ENCODE results near the gene ACAP2.
A peak's percentile ranks its signal among the peaks of the same experiment; 100 is the strongest.
"Not testable (repeated sequence)": the region's sequence is repeated elsewhere in the genome, so short reads cannot be mapped to it uniquely, and the experiment has no call there.

Gene ACAP2

DNA sequence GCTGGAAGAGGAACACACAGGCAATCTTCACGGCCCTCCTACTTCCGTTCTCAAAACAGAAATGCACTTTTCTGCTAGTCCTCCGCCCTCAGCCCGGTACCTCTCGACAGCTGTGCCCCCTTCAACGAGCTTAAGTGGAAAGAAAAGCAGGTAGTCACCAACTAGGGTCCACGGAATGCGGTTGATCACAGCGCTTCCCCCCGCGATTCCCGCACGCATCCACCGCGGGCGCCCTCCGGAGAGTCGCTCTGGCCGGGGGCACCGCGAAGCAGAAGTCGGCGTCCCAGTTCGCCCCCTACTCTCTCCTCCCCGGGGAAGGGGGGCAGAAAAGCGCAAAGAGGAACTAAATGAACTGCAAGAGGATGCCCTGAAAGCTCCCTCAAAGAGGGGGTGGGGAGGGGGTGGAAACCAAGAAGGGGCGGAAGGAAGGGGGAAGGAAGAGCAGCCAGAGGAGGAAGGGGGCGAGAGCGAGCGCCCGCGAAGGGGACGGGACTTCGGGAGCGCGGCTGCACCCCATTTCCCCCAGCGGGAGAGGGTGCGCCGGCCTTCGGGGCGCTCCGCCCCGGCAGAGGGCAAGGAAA is 738 bp downstream of the ACAP2 start:
- peak; percentile 35 for DNase-seq

DNA sequence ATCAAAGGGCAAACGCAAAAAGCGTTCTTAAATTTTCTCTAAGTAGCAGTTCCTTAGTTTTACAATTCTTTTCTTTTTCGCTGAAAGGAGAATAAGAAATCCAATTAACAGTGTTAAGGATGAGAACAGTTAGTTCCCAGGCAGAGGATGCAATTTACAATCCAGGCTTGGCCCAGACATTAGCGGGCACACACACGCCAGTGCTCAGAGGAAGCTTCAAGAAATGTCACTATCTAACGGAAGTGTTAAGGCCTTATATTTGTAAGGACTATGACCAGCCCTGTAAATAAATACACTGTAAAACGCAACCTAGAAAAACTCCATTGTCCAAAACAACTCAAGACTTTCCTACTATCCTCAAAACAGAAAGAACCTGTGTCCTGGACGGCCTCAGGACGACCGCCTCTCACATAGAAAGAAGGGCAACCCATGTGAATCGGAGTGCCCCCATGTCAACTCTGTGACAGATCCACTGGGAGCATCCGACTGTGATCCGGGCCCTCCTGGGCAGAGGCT is 1.3 kb downstream of the ACAP2 start:
- no peak for DNase-seq

DNA sequence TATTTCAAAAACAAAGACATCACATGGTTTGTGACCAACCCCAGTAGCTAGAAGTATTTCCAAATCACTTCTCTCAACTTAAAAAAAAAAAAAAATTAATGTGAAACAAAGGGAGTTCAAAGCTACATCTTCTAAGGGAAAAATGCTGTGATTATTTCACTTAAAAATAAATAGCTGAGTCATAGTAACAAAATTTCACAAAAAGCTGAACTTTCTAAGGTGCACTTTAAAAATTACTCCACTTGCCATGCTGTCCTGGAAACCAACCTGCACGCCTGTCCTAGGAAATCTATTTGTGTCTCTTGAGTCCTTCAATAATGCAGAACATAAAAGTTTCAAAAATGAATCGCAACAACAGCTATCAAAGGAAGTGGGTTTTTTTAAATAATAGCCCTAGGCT is 1.8 kb downstream of the ACAP2 start:
- DNase-seq: no peak

DNA sequence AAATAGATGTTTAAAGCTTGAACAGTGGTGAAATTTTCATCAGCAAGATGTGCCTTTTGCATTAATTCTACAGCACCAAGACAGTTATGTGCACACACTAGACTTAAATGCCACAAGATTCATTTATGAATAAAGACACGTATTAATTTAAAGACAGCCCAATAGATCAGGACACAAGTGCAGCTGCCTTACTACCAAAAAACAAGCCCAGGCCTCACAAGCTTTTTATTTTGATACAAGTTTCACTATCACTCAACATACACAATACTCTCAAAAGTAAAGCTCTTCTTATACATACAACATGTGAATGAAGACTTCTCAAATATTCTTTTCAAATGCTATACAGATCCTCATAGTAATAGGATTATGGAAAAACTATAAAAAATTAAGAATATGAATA is 2.4 kb downstream of the ACAP2 start:
- DNase-seq: no peak

DNA sequence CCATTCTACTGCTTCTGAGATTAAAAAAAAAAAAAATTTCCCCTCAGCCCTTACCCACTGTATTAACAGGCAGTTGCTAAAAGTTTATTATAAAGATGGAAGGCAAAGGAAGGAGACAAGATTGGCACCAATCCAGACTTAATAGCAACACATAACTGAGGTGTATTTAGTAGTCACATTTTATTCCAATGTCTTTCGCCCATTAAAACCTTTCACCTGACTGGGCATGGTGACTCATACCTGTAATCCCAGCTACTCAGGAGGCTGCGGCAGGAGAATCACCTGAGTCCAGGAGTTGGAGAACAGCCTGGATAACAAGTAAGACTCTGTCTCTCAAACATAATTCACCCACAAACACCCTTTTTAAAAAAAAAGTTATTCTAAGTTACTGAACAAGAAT is 4.4 kb downstream of the ACAP2 start:
- DNase-seq: no peak

DNA sequence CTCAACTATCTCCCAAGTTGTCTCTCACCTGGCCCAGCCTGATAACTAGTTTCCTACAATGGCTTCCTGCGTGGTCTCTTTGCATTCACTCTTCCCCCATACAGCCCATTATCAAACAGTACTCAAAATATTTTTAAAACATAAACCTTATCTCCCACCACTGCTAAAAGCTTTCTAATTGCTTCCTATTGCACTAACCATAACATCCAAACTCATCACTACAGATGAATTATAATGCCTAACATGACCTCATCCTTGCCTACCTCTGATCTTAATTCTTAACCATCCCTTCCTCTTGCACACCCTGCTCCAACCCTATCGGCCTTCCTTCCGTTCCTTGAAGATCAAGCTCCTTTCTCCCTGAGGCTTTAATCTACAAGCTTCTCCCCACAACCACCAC is 17.0 kb downstream of the ACAP2 start:
- no peak for DNase-seq

DNA sequence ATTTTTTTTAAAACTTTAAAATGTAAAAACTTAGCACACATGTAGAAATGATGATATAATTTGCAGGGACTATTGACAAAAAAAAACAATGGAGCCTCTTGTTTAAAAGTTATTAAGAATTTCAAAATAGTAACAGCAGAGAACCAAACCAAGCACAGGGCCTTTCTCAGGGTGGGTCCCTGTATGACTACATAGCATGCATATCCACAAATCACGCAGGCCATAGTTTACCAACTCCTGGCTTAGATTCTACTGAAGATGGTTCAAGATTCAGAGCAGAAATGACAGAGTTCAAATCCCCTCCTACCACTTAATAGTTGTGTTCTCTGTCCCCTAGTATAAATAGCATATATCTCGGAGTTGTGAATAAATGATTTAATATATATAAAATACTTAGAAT is 19.0 kb downstream of the ACAP2 start:
- DNase-seq: no peak

DNA sequence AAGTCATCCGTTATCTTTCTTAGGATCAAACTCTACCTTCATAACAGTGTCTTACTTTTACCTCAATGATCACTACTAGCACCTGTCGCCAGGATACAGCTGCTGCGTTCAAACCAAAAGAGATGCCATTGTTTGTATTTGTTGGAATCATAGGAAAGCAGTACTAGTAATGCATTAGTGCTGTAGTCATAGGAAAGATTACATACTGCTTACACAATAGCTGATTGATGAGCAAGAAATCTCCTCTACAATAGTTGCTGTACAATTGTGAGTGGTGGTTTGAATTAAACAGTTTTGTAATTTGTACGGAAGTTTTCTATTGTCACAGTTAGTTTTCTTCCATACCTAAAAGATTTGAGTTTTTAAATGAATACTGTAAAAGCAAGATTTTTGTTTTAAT is 21.4 kb downstream of the ACAP2 start:
- DNase-seq: no peak

DNA sequence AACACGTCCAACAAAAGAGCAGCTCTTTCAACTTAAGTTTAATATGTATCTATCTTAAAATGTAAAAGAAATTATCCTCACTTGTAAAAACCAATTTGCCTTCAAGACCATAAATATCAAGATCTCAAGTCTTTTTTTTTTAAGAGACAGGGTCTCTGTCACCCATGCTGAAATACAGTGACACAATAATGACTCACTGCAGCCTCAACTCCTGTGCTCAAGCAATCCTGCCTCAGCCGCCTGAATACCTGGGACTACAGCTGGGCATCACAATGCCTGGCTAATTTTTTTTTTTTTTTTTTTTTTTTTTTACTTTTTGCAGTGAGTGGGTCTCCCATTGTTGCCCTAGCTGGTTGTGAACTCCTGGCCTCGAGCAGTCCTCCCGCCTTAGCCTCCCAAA is 26.0 kb downstream of the ACAP2 start:
- DNase-seq: no peak

DNA sequence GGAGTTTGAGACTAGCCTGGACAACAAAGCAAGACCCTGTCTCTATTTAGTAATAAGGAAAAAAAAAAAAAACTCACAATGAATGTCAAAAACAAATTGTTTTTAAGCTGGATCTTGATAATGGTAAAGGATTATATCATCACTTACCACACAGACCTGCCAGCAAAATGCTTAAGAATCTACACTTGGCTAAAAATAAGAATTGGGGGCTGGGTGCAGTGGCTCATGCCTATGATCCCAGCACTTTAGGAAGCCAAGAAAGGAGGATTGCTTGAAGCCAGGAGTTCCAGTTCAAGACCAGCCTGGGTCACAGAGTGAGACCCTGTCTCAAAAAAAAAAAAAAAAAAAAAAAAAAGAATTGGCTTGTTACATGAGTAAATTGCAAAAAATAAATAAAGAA is 31.0 kb downstream of the ACAP2 start:
- no peak for DNase-seq

DNA sequence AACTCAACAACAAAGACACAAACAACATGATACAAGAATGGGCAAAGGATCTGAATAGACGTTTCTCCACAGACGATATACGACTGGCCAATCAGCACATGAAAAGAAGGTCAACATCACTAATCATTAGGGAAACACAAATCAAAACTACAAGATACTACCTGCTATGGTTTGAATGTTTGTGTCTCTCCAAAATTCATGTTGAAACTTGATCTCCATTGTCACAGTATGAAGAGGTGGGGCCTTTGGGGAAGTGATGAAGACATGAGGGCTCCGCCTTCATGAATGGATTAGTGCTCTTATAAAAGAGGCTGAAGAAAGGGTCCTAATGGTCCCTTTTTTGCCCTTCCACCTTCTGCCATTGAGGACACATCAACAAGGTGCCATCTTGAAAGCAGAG is 32.3 kb downstream of the ACAP2 start:
- DNase-seq: no peak

DNA sequence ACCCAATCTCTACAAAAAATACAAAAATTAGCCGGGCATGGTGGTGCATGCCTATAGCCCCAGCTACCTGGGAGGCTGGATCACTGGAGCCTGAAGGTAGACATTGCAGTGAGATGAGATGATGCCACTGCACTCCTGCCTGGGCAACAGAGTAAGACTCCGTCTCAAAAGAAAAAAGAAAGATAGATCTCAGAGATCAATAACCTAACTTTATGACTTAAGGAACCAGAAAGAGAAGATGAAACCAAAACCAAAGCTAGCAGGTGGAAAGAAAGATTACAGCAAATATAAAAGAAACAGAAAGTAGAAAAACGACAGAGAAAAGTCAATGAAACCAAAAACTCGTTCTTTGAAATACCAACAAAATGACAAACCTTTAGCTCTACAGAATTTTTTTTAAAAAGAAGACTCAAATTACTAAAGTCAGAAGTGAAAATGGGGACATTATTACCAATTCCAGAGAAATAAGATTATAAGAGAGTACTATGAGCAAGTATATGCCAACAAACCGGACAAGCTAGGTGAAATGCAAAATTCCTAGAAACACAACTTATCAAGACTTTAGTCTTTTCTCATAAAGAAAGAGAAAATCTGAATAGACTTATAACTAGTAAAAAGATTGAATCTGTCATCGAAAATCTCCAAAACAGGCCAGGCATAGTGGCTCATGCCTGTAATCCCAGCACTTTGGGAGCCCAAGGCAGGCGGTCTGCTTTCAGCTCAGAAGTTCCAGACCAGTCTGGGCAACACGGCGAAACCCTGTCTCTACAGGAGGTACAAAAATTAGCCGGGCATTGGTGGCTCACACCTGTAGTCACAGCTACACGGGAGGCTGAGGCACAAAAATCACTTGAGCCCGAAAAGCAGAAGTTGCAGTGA is 35.0 kb downstream of the ACAP2 start:
- no peak for DNase-seq

DNA sequence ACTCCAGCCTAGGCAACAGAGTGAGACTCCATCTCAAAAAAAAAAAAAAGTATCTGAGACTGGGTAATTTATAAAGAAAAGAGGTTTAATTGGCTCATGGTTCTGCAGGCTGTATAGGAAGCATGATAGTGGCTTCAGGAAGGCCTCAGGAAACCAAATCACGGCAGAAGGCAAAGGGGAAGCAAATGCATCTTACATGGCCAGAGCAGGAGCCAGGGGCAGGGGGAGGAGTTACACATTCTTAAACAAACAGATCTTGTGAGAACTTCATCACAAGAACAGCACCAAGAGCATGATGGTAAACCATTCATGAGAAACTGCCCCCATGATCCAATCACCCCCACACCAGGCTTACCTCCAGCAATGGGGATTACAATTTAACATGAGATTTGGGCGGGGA is 37.2 kb downstream of the ACAP2 start:
- DNase-seq: no peak

DNA sequence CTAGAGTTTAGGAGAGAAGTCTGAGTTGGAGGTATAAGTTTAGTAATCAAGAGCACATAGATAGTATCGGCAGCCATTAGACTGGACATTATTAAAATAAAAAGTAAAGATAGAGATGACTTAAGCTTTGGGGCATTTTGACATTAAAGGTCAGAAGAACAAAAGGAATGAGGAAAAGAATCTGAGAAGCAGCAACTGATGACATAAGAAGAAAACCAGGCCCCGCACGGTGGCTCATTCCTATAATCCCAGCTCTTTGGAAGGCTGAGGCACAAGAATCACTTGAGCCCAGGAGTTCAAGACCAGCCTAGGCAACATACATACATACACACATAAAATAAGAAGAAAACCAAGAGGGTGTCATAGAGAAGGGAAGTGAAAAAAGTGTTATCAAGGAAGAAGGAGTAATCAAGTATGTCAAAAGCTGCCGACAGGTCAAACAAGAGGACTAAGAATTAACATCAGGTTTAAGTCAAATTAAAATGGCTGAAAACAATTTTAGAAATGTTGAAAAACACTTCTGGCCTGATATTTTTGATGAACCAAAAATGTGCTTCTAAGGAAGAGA is 38.9 kb downstream of the ACAP2 start:
- no peak for DNase-seq

DNA sequence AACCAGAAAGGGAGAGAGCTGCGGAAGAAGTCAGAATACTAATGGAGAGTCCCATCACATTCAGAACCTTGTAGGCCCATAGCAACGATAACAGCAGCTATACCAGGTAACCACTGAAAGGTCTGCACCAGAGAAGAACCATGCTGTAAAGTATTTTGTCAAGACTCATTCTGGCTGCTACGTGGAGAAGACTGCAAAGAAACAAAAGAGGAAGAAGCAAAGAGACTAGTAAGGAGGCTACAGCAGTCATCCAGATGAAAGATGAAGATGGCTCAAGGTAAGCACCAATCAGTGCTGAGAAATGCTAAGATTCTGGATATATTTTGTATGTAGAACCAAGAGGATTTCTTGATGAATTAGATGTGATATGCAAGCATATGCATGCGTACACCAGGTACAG is 39.6 kb downstream of the ACAP2 start:
- no peak for DNase-seq

DNA sequence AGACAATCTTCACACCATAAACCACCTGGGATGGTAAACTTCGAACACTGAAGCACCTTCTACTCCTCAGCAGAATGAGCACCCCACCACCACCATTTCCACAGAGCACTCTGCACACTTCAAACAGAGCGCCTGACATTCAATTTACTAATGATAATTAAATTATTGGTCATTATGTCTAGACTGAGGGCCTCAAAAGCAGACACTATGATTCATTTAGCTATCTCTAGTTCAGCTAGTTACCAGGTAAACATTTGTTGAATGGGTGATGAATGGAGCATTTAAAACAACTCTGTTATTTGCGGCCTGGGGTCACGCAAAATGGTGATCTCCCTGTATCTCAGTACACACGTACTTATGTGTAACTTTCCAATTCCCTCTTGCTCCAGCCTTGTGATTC is 40.9 kb downstream of the ACAP2 start:
- DNase-seq: no peak

DNA sequence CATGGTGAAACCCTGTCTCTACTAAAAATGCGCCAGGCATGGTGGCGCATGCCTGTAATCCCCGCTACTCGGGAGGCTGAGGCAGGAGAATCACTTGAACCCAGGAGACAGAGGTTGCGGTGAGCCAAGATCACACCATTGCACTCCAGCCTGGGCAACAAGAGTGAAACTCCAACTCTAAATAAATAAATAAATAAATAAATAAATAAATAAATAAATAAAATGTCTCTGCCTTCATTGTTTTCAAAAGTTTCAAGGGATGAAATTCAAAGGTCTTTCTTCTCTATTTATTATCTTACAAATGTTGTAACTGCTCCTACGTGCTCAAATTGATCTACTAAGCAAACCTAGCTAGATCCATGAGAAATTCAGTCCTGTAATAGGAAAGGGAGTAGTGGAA is 44.4 kb downstream of the ACAP2 start:
- DNase-seq: not testable (repeated sequence)

DNA sequence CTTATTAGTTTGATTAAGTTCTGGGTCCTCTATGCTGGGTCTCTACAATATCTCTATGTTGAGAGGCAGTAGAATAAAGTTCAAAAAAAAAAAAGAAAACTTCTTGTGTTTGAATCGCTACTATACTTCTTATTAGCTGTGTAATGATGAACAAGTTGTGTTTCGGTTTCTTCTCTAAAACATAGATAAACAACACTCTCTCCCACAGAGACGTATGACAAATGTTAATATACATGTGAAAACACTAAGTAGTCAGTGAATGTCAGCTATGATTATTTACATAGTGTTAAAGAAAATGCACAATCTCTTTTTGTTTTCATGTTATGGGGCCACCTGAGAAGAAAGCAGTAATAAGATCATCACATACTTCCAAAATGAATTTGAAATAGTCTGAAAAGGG is 45.3 kb downstream of the ACAP2 start:
- no peak for DNase-seq

DNA sequence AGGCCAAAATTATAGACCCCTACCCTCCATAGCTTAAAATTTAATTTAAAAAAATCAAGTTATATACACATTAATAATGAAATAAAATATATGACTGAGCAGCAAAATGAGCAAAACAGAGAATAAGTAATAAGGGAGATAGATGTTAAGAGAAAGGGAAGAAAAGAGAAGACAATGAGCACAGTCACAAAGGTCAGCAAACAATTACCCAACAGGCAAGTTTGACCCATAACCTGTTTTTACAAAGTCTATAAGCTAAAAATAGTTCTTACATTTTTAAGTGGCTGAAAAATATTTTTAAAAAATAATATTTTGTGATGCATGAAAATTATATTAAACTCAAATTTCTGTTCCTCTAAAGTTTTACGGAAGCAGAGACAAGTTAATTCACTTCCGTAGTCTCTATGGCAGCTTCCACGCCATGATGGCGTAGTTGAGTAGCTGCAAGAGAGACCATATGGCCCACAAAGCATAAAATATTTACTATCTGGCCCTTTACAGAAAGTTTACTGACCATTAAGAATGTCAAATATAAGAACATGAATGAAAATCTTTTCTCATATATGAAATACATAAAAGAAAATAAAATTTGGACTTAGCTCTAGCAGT is 47.5 kb downstream of the ACAP2 start:
- DNase-seq: no peak

DNA sequence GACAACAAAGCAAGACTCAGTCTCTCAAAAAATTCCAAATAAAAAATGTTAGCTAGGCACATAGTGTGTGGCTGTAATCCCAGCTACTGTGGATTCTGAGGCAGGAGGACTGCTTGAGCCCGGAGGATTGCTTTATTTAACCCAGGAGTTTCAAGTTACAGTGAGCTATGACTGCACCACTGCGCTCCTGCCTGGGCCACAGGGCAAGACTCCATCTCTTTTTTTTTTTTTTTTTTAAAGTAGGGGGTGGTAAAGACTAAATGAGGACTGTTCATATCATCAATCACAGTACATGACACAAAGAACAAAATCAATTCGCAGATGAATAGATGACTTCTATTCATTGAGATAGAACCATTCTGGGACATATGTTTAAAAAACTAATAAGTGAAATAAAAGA is 48.1 kb downstream of the ACAP2 start:
- no peak for DNase-seq

DNA sequence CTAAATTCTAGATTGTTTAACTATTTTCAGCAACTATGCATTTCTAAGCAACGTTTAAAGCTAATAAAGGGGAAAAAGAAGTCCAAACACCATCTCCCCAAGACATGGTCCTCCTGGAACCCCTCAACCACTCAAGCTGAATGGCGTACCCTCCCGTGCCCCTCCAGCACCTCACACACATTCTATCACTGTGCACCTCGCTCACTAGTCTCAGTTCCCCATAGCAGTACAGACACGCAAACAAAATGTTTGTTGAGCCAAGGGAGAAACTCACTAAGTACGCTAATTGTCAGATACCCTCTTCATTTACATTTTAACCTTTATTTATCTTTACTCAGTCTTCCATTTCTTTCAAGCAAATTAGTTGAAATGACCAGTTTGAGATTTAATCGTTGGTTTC is 48.8 kb downstream of the ACAP2 start:
- DNase-seq: no peak

DNA sequence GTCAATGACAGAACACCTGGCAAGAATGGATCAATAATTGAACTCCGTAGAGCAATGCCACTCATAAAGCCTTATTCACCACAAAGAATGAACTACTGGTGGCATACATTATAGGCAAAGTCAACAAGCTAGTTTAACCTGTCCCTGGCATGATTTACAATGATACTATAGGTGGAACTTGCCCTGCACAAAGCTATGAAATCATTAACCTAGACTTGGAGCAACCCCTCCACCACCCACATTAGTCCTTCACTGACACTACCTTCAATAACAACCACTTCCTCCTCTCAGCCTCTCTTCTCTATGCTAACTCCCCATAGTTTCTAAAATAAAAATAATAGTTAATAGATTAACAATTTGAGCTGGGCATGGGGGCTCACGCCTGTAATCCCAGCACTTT is 54.4 kb downstream of the ACAP2 start:
- DNase-seq: no peak

DNA sequence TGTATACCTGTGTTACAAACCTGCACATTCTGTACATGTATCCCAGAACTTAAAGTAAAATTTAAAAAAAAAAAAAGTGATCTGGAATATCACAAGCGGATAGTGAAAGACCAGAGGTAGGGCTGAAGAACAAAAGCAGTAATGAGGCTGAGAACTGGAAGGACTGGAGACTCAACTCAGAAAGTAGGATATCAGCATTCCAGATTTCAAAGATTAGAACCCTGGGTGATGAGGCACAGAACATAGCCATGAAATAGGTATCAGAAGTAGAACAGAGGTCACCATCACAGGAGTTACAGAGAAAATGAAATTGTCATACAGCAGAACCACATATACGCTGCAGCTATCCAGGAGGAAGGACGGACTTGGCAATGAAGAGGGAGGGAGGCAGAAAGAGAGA is 56.1 kb downstream of the ACAP2 start:
- no peak for DNase-seq

DNA sequence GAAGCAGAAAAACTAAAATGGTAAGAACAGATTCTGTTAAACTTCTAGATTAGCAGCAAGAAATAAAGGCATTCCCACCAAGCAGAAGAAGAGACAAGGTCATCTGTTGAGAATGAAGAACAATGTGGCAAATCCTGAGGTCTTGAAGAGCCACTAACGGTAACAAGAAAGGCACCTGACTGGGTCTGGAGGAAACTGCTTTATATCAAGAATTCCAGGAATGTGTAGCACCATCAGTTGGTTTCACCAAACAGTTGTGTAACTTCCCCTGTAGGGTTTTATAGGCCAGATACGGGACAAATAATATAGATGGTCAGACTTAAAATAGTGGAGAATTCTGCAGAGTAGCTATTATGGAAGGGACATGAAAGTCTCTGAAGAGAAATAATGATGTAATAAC is 57.3 kb downstream of the ACAP2 start:
- DNase-seq: no peak
